SK-N-SH treated with all-trans-retinoic acid at 6 μM for 48 hours (cell line): Measurements from ENCODE around the gene TMEM131.

Experiments used
- ATAC-seq: fragments of 200-7000 bp; cut with Tn5 transposase; 3 replicates; pipeline ENCODE4 v1.9.1; 2020; ENCODE audit warnings: mild to moderate bottlenecking, moderate library complexity
- ARNTL ChIP-seq: fragments of 450-650 bp; formaldehyde crosslinking; IDR thresholded peaks from 2 replicates; pipeline ENCODE4 v1.5.0; 2020; ENCODE audit warnings: low read depth, mild to moderate bottlenecking, moderate library complexity, borderline replicate concordance
- BACH2 ChIP-seq: fragments of 250-450 bp; sonication (Bioruptor Pico); IDR thresholded peaks from 2 replicates; pipeline ENCODE4 v1.9.0; 2021; ENCODE audit warnings: mild to moderate bottlenecking, borderline replicate concordance
- CSDC2 ChIP-seq: fragments of 250-450 bp; sonication (Bioruptor Pico); IDR thresholded peaks from 2 replicates; pipeline ENCODE4 v1.5.0; 2020; ENCODE audit warnings: mild to moderate bottlenecking, moderate library complexity
- CSRNP3 ChIP-seq: fragments of 250-450 bp; sonication (Bioruptor Pico); IDR thresholded peaks from 2 replicates; pipeline ENCODE4 v1.5.1; 2021; ENCODE audit warnings: mild to moderate bottlenecking, moderate library complexity
- ESRRG ChIP-seq: fragments of 250-450 bp; sonication (Bioruptor Pico); IDR thresholded peaks from 2 replicates; pipeline ENCODE4 v1.6.1; 2021; ENCODE audit warnings: mild to moderate bottlenecking
- GLIS3 ChIP-seq: fragments of 250-450 bp; sonication (Bioruptor Pico); IDR thresholded peaks from 2 replicates; pipeline ENCODE4 v1.5.0; 2020; ENCODE audit warnings: mild to moderate bottlenecking, moderate library complexity
- ISL1 ChIP-seq: fragments of 250-450 bp; sonication (Bioruptor Pico); IDR thresholded peaks from 2 replicates; pipeline ENCODE4 v2.1.2; 2022; ENCODE audit warnings: mild to moderate bottlenecking, moderate library complexity
- OSR1 ChIP-seq: fragments of 250-450 bp; sonication (Bioruptor Pico); IDR thresholded peaks from 2 replicates; pipeline ENCODE4 v1.8.0; 2022; ENCODE audit warnings: moderate library complexity, mild to moderate bottlenecking, inconsistent platforms
- PATZ1 ChIP-seq: fragments of 250-450 bp; sonication (Bioruptor Pico); IDR thresholded peaks from 2 replicates; pipeline ENCODE4 v1.8.0; 2020; ENCODE audit warnings: mild to moderate bottlenecking, moderate library complexity, borderline replicate concordance
- POU6F1 ChIP-seq: fragments of 250-450 bp; sonication (Bioruptor Pico); IDR thresholded peaks from 2 replicates; pipeline ENCODE4 v1.8.0; 2021; ENCODE audit warnings: low read depth, mild to moderate bottlenecking, moderate library complexity, borderline replicate concordance
- PPARA ChIP-seq: fragments of 250-450 bp; sonication (Bioruptor Pico); IDR thresholded peaks from 2 replicates; pipeline ENCODE4 v1.5.0; 2020; ENCODE audit warnings: mild to moderate bottlenecking, borderline replicate concordance
- RARB ChIP-seq: fragments of 250-450 bp; sonication (Bioruptor Pico); IDR thresholded peaks from 2 replicates; pipeline ENCODE4 v1.8.0; 2021; ENCODE audit warnings: mild to moderate bottlenecking, moderate library complexity
- SNAI2 ChIP-seq: fragments of 250-450 bp; sonication (Bioruptor Pico); IDR thresholded peaks from 2 replicates; pipeline ENCODE4 v1.5.0; 2020; ENCODE audit warnings: mild to moderate bottlenecking, moderate library complexity
- TCF4 ChIP-seq: fragments of 250-450 bp; sonication (Bioruptor Pico); IDR thresholded peaks from 2 replicates; pipeline ENCODE4 v1.8.0; 2021; ENCODE audit warnings: mild to moderate bottlenecking, moderate library complexity, borderline replicate concordance
- TOX ChIP-seq: fragments of 250-450 bp; sonication (Bioruptor Pico); IDR thresholded peaks from 2 replicates; pipeline ENCODE4 v1.8.0; 2021; ENCODE audit warnings: mild to moderate bottlenecking, moderate library complexity, borderline replicate concordance
- TSHZ2 ChIP-seq: fragments of 250-450 bp; sonication (Bioruptor Pico); IDR thresholded peaks from 2 replicates; pipeline ENCODE4 v1.5.0; 2020; ENCODE audit warnings: mild to moderate bottlenecking, moderate library complexity
- ZC3H10 ChIP-seq: fragments of 250-450 bp; sonication (Bioruptor Pico); IDR thresholded peaks from 2 replicates; pipeline ENCODE4 v1.5.1; 2021; ENCODE audit warnings: mild to moderate bottlenecking, moderate library complexity
- ZFP30 ChIP-seq: fragments of 450-650 bp; formaldehyde crosslinking; IDR thresholded peaks from 2 replicates; pipeline ENCODE4 v1.5.0; 2022; ENCODE audit warnings: mild to moderate bottlenecking, moderate library complexity
- ZNF565 ChIP-seq: fragments of 450-650 bp; formaldehyde crosslinking; conservative IDR thresholded peaks from 2 replicates; pipeline ENCODE4 v1.5.0; 2020; ENCODE audit warnings: low read depth, mild to moderate bottlenecking, moderate library complexity
- ZNF70 ChIP-seq: fragments of 450-650 bp; formaldehyde crosslinking; IDR thresholded peaks from 2 replicates; pipeline ENCODE4 v1.5.0; 2020; ENCODE audit warnings: mild to moderate bottlenecking, moderate library complexity
- ZNF8 ChIP-seq: fragments of 450-650 bp; formaldehyde crosslinking; IDR thresholded peaks from 2 replicates; pipeline ENCODE4 v1.5.0; 2020; ENCODE audit warnings: mild to moderate bottlenecking, moderate library complexity

TMEM131 gene

GRCh38 chr2:97967216-97967592 lies 28.5 kb downstream of the TMEM131 start:
- no peak for TF ChIP-seq ARNTL
- no peak for TF ChIP-seq ISL1 (CRISPR knock-in tag)
- no peak for TF ChIP-seq SNAI2 (CRISPR knock-in tag)
- no peak for TF ChIP-seq TSHZ2 (CRISPR knock-in tag)
- TF ChIP-seq ESRRG (CRISPR knock-in tag): no peak
- no peak for TF ChIP-seq RARB
- no peak for TF ChIP-seq GLIS3 (CRISPR knock-in tag)
- no peak for TF ChIP-seq PPARA (CRISPR knock-in tag)
- TF ChIP-seq BACH2 (CRISPR knock-in tag): no peak
- no peak for TF ChIP-seq ZC3H10 (CRISPR knock-in tag)
- ATAC-seq: no peak

- no peak for ATAC-seq
- TF ChIP-seq ZNF565 (CRISPR knock-in tag) (no peak), CSRNP3 (CRISPR knock-in tag) (no peak), ARNTL (no peak), ZC3H10 (CRISPR knock-in tag) (no peak), PPARA (CRISPR knock-in tag) (no peak), TSHZ2 (CRISPR knock-in tag) (no peak), RARB (no peak), TOX (no peak), PATZ1 (CRISPR knock-in tag) (no peak), ESRRG (CRISPR knock-in tag) (no peak), POU6F1 (CRISPR knock-in tag) (no peak), ZNF8 (no peak)
- TF ChIP-seq, all 23 proteins: peak for 0
Observed at GRCh38 chr2:97966545-97967215, 29.1 kb downstream of the TMEM131 start.

- no peak for ATAC-seq
- no peak for TF ChIP-seq RARB
- no peak for TF ChIP-seq ISL1 (CRISPR knock-in tag)
- no peak for TF ChIP-seq CSDC2 (CRISPR knock-in tag)
- no peak for TF ChIP-seq ZFP30 (CRISPR knock-in tag)
- no peak for TF ChIP-seq PATZ1 (CRISPR knock-in tag)
- no peak for TF ChIP-seq TCF4 (CRISPR knock-in tag)
- no peak for TF ChIP-seq PPARA (CRISPR knock-in tag)
- no peak for TF ChIP-seq BACH2 (CRISPR knock-in tag)
- TF ChIP-seq OSR1: no peak
- no peak for TF ChIP-seq GLIS3 (CRISPR knock-in tag)
- TF ChIP-seq POU6F1 (CRISPR knock-in tag): no peak
- no peak for TF ChIP-seq ZNF565 (CRISPR knock-in tag)
- TF ChIP-seq ZC3H10 (CRISPR knock-in tag): no peak
- TF ChIP-seq ARNTL: no peak
- no peak for TF ChIP-seq ZNF70 (CRISPR knock-in tag)
- TF ChIP-seq ESRRG (CRISPR knock-in tag): no peak
- TF ChIP-seq SNAI2 (CRISPR knock-in tag): no peak
- no peak for TF ChIP-seq ZNF8
Observed at GRCh38 chr2:97965116-97965515, 30.6 kb downstream of the TMEM131 start.
